Immature natural killer cell (primary cell): ENCODE data around the gene TNRC6C. TPM values are rescaled to one million over a fixed set of nuclear protein-coding genes. Genes with fewer than 3 reads are reported as not detected.
A peak's percentile ranks its signal among the peaks of the same experiment; 100 is the strongest.
"Not testable (repeated sequence)": the region's sequence is repeated elsewhere in the genome, so short reads cannot be mapped to it uniquely, and the experiment has no call there.

Source experiments
- DNase-seq, 3 donors: peaks; one replicate each; pipeline ENCODE4 v3.0.0; 2022; ENCODE audit warnings: mixed read lengths in 1 of 3
- H3K27ac Mint-ChIP-seq, 6 donors: one replicate each; pipeline ENCODE4 v1.8.0; 2020; ENCODE audit warnings: mixed read lengths in 6 of 6, mild to moderate bottlenecking in 5 of 6, inconsistent platforms in 4 of 6, moderate library complexity in 3 of 6
- H3K27me3 Mint-ChIP-seq, 3 donors: one replicate each; pipeline ENCODE4 v1.8.0; 2020 to 2021; ENCODE audit warnings: low read depth in 3 of 3, mild to moderate bottlenecking in 3 of 3, mixed read lengths in 3 of 3, moderate library complexity in 3 of 3, inconsistent platforms in 1 of 3
- H3K36me3 Mint-ChIP-seq, 3 donors: one replicate each; pipeline ENCODE4 v1.8.0; 2020; ENCODE audit warnings: mixed read lengths in 3 of 3, inconsistent platforms in 2 of 3, mild to moderate bottlenecking in 2 of 3
- H3K4me1 Mint-ChIP-seq, 2 donors: one replicate each; pipeline ENCODE4 v1.8.0; 2020; ENCODE audit warnings: inconsistent platforms in 2 of 2, mild to moderate bottlenecking in 2 of 2, mixed read lengths in 2 of 2, moderate library complexity in 1 of 2
- H3K4me3 Mint-ChIP-seq, 5 donors: one replicate each; pipeline ENCODE4 v1.8.0; 2020; ENCODE audit warnings: mild to moderate bottlenecking in 5 of 5, mixed read lengths in 5 of 5, inconsistent platforms in 3 of 5, moderate library complexity in 3 of 5
- H3K9me3 Mint-ChIP-seq, 6 donors: one replicate each; pipeline ENCODE4 v1.8.0; 2020; ENCODE audit warnings: mild to moderate bottlenecking in 6 of 6, mixed read lengths in 6 of 6, inconsistent platforms in 4 of 6, moderate library complexity in 3 of 6
- polyA plus RNA-seq, 3 donors: library from polyadenylated mRNA; unstranded; fragments of 300-500 nt; fragmentation: Illumina TruSeq; gene quantifications; one replicate each; pipeline ENCODE4 v1.2.3, GENCODE V29; 2021

Gene TNRC6C
- polyA plus RNA-seq, 3 donors from 2014 or later = 0.71 to 5.5 (median 4.8) TPM

GRCh38 chr17:77925831-77926543 is 32.5 kb upstream of the TNRC6C start:
- DNase-seq = no peak
- no peaks in the 10 kb centered on the region for H3K36me3 Mint-ChIP-seq
- H3K4me3 Mint-ChIP-seq = no peak overlapping the region
- peaks cover 2 to 3% (median 2%) of the 10 kb centered on the region in 3 donors for H3K27me3 Mint-ChIP-seq
- peaks cover 0 to 2% (median 0%) of the 10 kb centered on the region in 6 donors for H3K9me3 Mint-ChIP-seq
- peaks cover 0 to 6% of the 10 kb centered on the region in 2 donors for H3K4me1 Mint-ChIP-seq
- no peak overlapping the region for H3K27ac Mint-ChIP-seq

- DNase-seq = no peak
- Mint-ChIP-seq H3K4me3 (no peak overlapping the region), H3K27me3 (peaks cover 2 to 3% (median 2%) of the 10 kb centered on the region in 3 donors), H3K36me3 (no peaks in the 10 kb centered on the region), H3K27ac (no peak overlapping the region), H3K9me3 (peaks cover 0 to 2% (median 0%) of the 10 kb centered on the region in 6 donors), H3K4me1 (peaks cover 0 to 6% of the 10 kb centered on the region in 2 donors)
These were observed 31.5 kb upstream of the TNRC6C start for GRCh38 chr17:77926981-77927380.

- no peaks in the 10 kb centered on the region for H3K9me3 Mint-ChIP-seq
- H3K36me3 Mint-ChIP-seq = no peaks in the 10 kb centered on the region
- peaks cover 2 to 3% (median 2%) of the 10 kb centered on the region in 3 donors for H3K27me3 Mint-ChIP-seq
- H3K4me1 Mint-ChIP-seq = peaks cover 0 to 6% of the 10 kb centered on the region in 2 donors
- peak overlapping the region in 1 of 6 donors; percentile 40 for H3K27ac Mint-ChIP-seq
- no peak for DNase-seq
- no peak overlapping the region for H3K4me3 Mint-ChIP-seq
These were observed 30.6 kb upstream of the TNRC6C start for GRCh38 chr17:77927777-77928518.

GRCh38 chr17:77928519-77929179 is 29.9 kb upstream of the TNRC6C start:
- peaks cover 2 to 5% (median 3%) of the 10 kb centered on the region in 3 donors for H3K27me3 Mint-ChIP-seq
- H3K27ac Mint-ChIP-seq = no peak overlapping the region
- peaks cover 0 to 6% of the 10 kb centered on the region in 2 donors for H3K4me1 Mint-ChIP-seq
- DNase-seq = no peak
- H3K4me3 Mint-ChIP-seq = no peak overlapping the region
- no peaks in the 10 kb centered on the region for H3K9me3 Mint-ChIP-seq
- no peaks in the 10 kb centered on the region for H3K36me3 Mint-ChIP-seq

- no peaks in the 10 kb centered on the region for H3K36me3 Mint-ChIP-seq
- H3K4me1 Mint-ChIP-seq = peaks cover 0 to 6% of the 10 kb centered on the region in 2 donors
- H3K9me3 Mint-ChIP-seq = no peaks in the 10 kb centered on the region
- no peak overlapping the region for H3K27ac Mint-ChIP-seq
- H3K4me3 Mint-ChIP-seq = no peak overlapping the region
- no peak for DNase-seq
- peaks cover 2 to 5% (median 3%) of the 10 kb centered on the region in 3 donors for H3K27me3 Mint-ChIP-seq
These were observed 29.3 kb upstream of the TNRC6C start for GRCh38 chr17:77929180-77929564.

- Mint-ChIP-seq H3K27me3 (peaks cover 2 to 3% (median 3%) of the 10 kb centered on the region in 3 donors), H3K9me3 (no peaks in the 10 kb centered on the region), H3K36me3 (no peaks in the 10 kb centered on the region), H3K4me3 (no peak overlapping the region), H3K4me1 (peaks cover 0 to 6% of the 10 kb centered on the region in 2 donors), H3K27ac (no peak overlapping the region)
- DNase-seq = no peak
These were observed 28.5 kb upstream of the TNRC6C start for GRCh38 chr17:77929871-77930436.

GRCh38 chr17:77930780-77931768 is 27.4 kb upstream of the TNRC6C start:
- H3K27me3 Mint-ChIP-seq = peaks cover 2 to 5% (median 3%) of the 10 kb centered on the region in 3 donors
- no peak for DNase-seq
- no peak overlapping the region for H3K4me3 Mint-ChIP-seq
- no peaks in the 10 kb centered on the region for H3K36me3 Mint-ChIP-seq
- H3K9me3 Mint-ChIP-seq = no peaks in the 10 kb centered on the region
- peaks cover 0 to 6% of the 10 kb centered on the region in 2 donors for H3K4me1 Mint-ChIP-seq
- peak overlapping the region in 1 of 6 donors; percentile 11 for H3K27ac Mint-ChIP-seq

GRCh38 chr17:77933777-77934398 is 24.6 kb upstream of the TNRC6C start:
- H3K4me3 Mint-ChIP-seq = no peak overlapping the region
- H3K27me3 Mint-ChIP-seq = peaks cover 0 to 7% (median 4%) of the 10 kb centered on the region in 3 donors

GRCh38 chr17:77935121-77935571 is 23.4 kb upstream of the TNRC6C start:
- no peak for DNase-seq
- no peak overlapping the region for H3K27ac Mint-ChIP-seq
- no peaks in the 10 kb centered on the region for H3K36me3 Mint-ChIP-seq
- H3K4me3 Mint-ChIP-seq = no peak overlapping the region
- peaks cover 0 to 7% (median 4%) of the 10 kb centered on the region in 3 donors for H3K27me3 Mint-ChIP-seq
- no peaks in the 10 kb centered on the region for H3K9me3 Mint-ChIP-seq
- H3K4me1 Mint-ChIP-seq = no peaks in the 10 kb centered on the region

More at GRCh38 chr17:77933777-77934398, 24.6 kb upstream of the TNRC6C start:
- no peak for DNase-seq
- Mint-ChIP-seq H3K27ac (no peak overlapping the region), H3K36me3 (no peaks in the 10 kb centered on the region), H3K4me1 (peaks cover 0 to 5% of the 10 kb centered on the region in 2 donors), H3K9me3 (no peaks in the 10 kb centered on the region)

- not testable (repeated sequence) for H3K9me3 Mint-ChIP-seq, H3K27me3 Mint-ChIP-seq, H3K27ac Mint-ChIP-seq, H3K36me3 Mint-ChIP-seq, H3K4me1 Mint-ChIP-seq, DNase-seq, H3K4me3 Mint-ChIP-seq
These were observed 22.8 kb upstream of the TNRC6C start for GRCh38 chr17:77935744-77936143.

- no peak for DNase-seq
- H3K4me3 Mint-ChIP-seq = no peak overlapping the region
These were observed 21.6 kb upstream of the TNRC6C start for GRCh38 chr17:77936881-77937280.

GRCh38 chr17:77941004-77941403 is 17.5 kb upstream of the TNRC6C start:
- no peaks in the 10 kb centered on the region for H3K4me1 Mint-ChIP-seq
- DNase-seq = no peak
- H3K27me3 Mint-ChIP-seq = peaks cover 3 to 6% (median 5%) of the 10 kb centered on the region in 3 donors
- H3K4me3 Mint-ChIP-seq = no peak overlapping the region
- H3K27ac Mint-ChIP-seq = no peak overlapping the region
- no peaks in the 10 kb centered on the region for H3K36me3 Mint-ChIP-seq
- H3K9me3 Mint-ChIP-seq = no peaks in the 10 kb centered on the region

More at GRCh38 chr17:77936881-77937280, 21.6 kb upstream of the TNRC6C start:
- no peak overlapping the region for H3K27ac Mint-ChIP-seq
- H3K4me1 Mint-ChIP-seq = no peaks in the 10 kb centered on the region
- peaks cover 3 to 6% (median 6%) of the 10 kb centered on the region in 3 donors for H3K27me3 Mint-ChIP-seq
- H3K36me3 Mint-ChIP-seq = no peaks in the 10 kb centered on the region
- H3K9me3 Mint-ChIP-seq = no peaks in the 10 kb centered on the region
